ENCODE measurements around the gene NFASC. TPM values are rescaled to one million over a fixed set of nuclear protein-coding genes. Genes with fewer than 3 reads are reported as not detected.

Gene NFASC
- total RNA-seq, 5 donors from 2014 or later (not counting 1 experiment from before 2014, with no cell fraction given) = 0.13 to 0.35 (median 0.19) TPM; not detected in 2

DNA sequence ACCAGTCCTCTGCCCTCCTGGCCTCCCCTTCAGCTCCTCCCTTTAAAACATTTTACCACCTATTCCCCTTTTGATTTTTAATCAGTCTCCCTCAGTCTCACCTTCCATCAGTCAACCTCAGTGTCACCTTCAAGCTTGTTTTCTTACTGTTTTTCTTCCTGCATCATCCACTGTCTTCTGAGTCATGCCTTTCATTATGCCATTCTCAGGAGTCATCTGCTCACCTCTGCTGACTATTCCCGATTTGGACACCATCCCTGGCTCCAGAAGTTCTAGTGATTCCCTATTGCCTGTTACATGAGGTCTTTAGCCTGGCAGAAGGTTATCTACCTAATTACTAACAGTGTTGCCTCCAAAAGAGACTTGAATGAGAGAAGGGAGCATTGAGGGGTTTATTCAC lies 23.9 kb downstream of the NFASC start:
- POLR2A ChIA-PET = no interaction called here
- DNase-seq (no peak), ATAC-seq (replicated peaks in 1 of 4) (no peak)
- H3K9me3 ChIP-seq = no peaks in the 10 kb centered on the region
- Mint-ChIP-seq H3K4me3 (no peak overlapping the region), H3K27ac (no peak overlapping the region), H3K27me3 (peaks cover 47 to 49% of the 10 kb centered on the region in 2 donors), H3K36me3 (no peaks in the 10 kb centered on the region), H3K4me1 (no peaks in the 10 kb centered on the region), H3K9me3 (no peaks in the 10 kb centered on the region)
- no peak overlapping the region for H3K27ac ChIP-seq (ENCODE audit: low read length)
- CTCF ChIA-PET = no interaction called here
- no peaks in the 10 kb centered on the region for H3K36me3 ChIP-seq (ENCODE audit: control insufficient read depth in 2 of 2, extremely low read depth in 1 of 2, insufficient read depth in 1 of 2, low read length in 1 of 2)
- H3K27me3 ChIP-seq (replicated peaks in 1 of 2; ENCODE audit: control insufficient read depth in 2 of 2, extremely low read depth in 1 of 2, insufficient read depth in 2 of 2, low read length in 1 of 2) = peaks cover 1 to 29% of the 10 kb centered on the region in 2 experiments
- WGBS (ENCODE audit: insufficient coverage) = no CpG with 5 or more reads among the region's 1 CpG
- no peak overlapping the region for H3K4me3 ChIP-seq (ENCODE audit: control insufficient read depth in 1 of 2, extremely low read depth in 1 of 2, low read length in 1 of 2)
- no peaks in the 10 kb centered on the region for H3K4me1 ChIP-seq (ENCODE audit: control insufficient read depth in 1 of 2, extremely low read depth in 1 of 2, insufficient read depth in 2 of 2, low read length in 2 of 2)

DNA sequence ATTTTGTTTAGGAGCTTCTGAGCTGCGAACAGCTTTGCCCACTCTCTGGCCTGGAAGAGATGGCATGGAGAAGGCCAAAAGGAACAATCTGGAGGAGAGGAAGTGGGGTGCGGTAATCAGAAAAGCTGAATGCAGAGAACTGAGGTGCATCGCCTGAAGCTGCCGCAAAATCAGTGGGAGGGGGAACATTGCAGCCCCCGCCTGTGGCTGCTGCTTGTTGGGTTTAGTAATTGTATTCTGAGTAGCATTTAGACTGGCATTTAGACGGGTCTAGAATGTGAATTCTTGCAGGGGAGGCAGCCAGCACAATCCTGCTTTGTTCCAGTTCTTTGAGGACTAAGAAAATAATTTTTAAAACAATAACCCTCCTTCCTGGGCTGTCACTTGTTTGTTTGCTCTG lies 25.4 kb downstream of the NFASC start:
- DNase-seq (no peak), ATAC-seq (replicated peaks in 1 of 4) (no peak)
- Mint-ChIP-seq H3K27ac (no peak overlapping the region), H3K4me1 (no peaks in the 10 kb centered on the region), H3K27me3 (peaks cover 52 to 53% of the 10 kb centered on the region in 2 donors), H3K36me3 (no peaks in the 10 kb centered on the region), H3K4me3 (no peak overlapping the region), H3K9me3 (no peaks in the 10 kb centered on the region)
- H3K27me3 ChIP-seq (replicated peaks in 1 of 2; ENCODE audit: control insufficient read depth in 2 of 2, extremely low read depth in 1 of 2, insufficient read depth in 2 of 2, low read length in 1 of 2) = peaks cover 3 to 34% of the 10 kb centered on the region in 2 experiments
- H3K9me3 ChIP-seq = no peaks in the 10 kb centered on the region
- H3K27ac ChIP-seq (ENCODE audit: low read length) = no peak overlapping the region
- ChIA-PET CTCF (no interaction called here), POLR2A (no interaction called here)
- no peaks in the 10 kb centered on the region for H3K36me3 ChIP-seq (ENCODE audit: control insufficient read depth in 2 of 2, extremely low read depth in 1 of 2, insufficient read depth in 1 of 2, low read length in 1 of 2)
- H3K4me3 ChIP-seq (ENCODE audit: control insufficient read depth in 1 of 2, extremely low read depth in 1 of 2, low read length in 1 of 2) = no peak overlapping the region
- WGBS (ENCODE audit: insufficient coverage) = 85% methylated on average over 4 of the region's 6 CpGs
- no peaks in the 10 kb centered on the region for H3K4me1 ChIP-seq (ENCODE audit: control insufficient read depth in 1 of 2, extremely low read depth in 1 of 2, insufficient read depth in 2 of 2, low read length in 2 of 2)

DNA sequence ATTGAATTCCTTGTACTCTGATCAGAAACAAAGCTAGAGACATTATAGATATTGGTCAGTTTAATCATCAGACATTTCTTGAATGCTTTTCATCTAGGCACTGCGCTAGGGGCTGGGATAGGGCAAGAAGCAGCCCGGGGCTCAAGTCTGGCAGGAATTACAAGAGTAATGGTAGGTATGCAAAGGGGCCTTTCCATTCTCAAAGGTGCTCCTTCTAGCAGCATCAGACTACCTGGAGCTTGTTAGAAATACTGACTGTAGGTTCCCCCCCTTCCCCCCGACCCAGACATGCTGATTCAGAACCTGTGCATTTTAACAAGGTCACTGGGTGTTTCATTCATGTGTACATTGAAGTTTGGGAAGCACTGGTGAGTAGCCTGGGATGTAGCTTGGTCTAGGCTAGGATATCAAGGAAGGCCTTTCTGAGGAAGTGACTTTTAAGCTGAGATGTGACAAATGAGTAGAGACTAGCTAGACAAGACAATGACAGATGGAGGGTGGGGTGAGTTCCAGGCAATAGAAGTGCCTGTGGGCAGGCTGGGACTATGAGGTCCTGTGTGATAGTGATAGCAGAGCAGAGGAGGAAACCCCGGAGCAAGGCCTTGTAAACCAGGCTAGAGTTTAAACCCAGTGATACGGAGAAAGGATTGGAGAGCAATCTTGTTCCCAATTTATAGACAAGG lies 26.3 kb downstream of the NFASC start:
- Histone ChIP-seq H3K27ac (ENCODE audit: low read length) (no peak overlapping the region), H3K36me3 (ENCODE audit: control insufficient read depth in 2 of 2, extremely low read depth in 1 of 2, insufficient read depth in 1 of 2, low read length in 1 of 2) (no peaks in the 10 kb centered on the region), H3K4me1 (ENCODE audit: control insufficient read depth in 1 of 2, extremely low read depth in 1 of 2, insufficient read depth in 2 of 2, low read length in 2 of 2) (no peaks in the 10 kb centered on the region), H3K4me3 (ENCODE audit: control insufficient read depth in 1 of 2, extremely low read depth in 1 of 2, low read length in 1 of 2) (no peak overlapping the region), H3K27me3 (replicated peaks in 1 of 2; ENCODE audit: control insufficient read depth in 2 of 2, extremely low read depth in 1 of 2, insufficient read depth in 2 of 2, low read length in 1 of 2) (peaks cover 3 to 26% of the 10 kb centered on the region in 2 experiments), H3K9me3 (no peaks in the 10 kb centered on the region)
- no peak overlapping the region for H3K27ac Mint-ChIP-seq
- peaks cover 55 to 56% of the 10 kb centered on the region in 2 donors for H3K27me3 Mint-ChIP-seq
- no peak for DNase-seq
- POLR2A ChIA-PET = no interaction called here
- ATAC-seq (replicated peaks in 1 of 4) = no peak
- CTCF ChIA-PET = no interaction called here
- no peak overlapping the region for H3K4me3 Mint-ChIP-seq
- WGBS (ENCODE audit: insufficient coverage) = 90% methylated on average over 2 of the region's 5 CpGs
- H3K36me3 Mint-ChIP-seq = no peaks in the 10 kb centered on the region
- no peaks in the 10 kb centered on the region for H3K9me3 Mint-ChIP-seq
- H3K4me1 Mint-ChIP-seq = no peaks in the 10 kb centered on the region

DNA sequence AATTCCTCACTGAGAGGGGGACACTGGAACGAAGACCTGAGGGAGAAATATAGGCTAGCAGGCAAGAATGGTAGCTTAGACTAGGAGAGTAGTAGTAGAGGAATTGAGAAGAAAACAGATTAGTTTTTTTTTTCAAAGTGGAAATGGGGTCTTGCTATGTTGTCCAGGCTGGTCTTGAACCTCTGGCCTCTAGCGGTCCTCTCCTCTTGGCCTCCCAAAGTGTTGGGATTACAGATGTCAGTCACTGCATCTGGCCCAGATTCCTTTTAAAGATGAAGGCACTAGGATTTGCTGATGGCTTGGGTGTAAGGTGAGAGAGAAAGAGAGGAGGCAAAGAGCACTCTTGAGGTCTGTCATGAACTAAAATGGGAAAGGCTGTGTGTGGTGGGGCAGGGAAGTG lies 30.1 kb downstream of the NFASC start:
- Mint-ChIP-seq H3K36me3 (no peaks in the 10 kb centered on the region), H3K27me3 (peaks cover 46 to 57% of the 10 kb centered on the region in 2 donors), H3K9me3 (no peaks in the 10 kb centered on the region), H3K4me3 (no peak overlapping the region), H3K4me1 (no peaks in the 10 kb centered on the region), H3K27ac (no peak overlapping the region)
- 75% methylated on average over 2 of the region's 2 CpGs for WGBS (ENCODE audit: insufficient coverage)
- CTCF ChIA-PET = interaction anchor here in 1 of 2 donors (0.5 kb wide), 1 partner anchor 1230 kb away, joined by 3 read pairs; no protein-coding TSS in a partner anchor
- H3K36me3 ChIP-seq (ENCODE audit: control insufficient read depth in 2 of 2, extremely low read depth in 1 of 2, insufficient read depth in 1 of 2, low read length in 1 of 2) = no peaks in the 10 kb centered on the region
- DNase-seq (no peak), ATAC-seq (replicated peaks in 1 of 4) (no peak)
- H3K4me1 ChIP-seq (ENCODE audit: control insufficient read depth in 1 of 2, extremely low read depth in 1 of 2, insufficient read depth in 2 of 2, low read length in 2 of 2) = no peaks in the 10 kb centered on the region
- peaks cover 3 to 24% of the 10 kb centered on the region in 2 experiments for H3K27me3 ChIP-seq (replicated peaks in 1 of 2; ENCODE audit: control insufficient read depth in 2 of 2, extremely low read depth in 1 of 2, insufficient read depth in 2 of 2, low read length in 1 of 2)
- no peak overlapping the region for H3K4me3 ChIP-seq (ENCODE audit: control insufficient read depth in 1 of 2, extremely low read depth in 1 of 2, low read length in 1 of 2)
- POLR2A ChIA-PET = no interaction called here
- H3K27ac ChIP-seq (ENCODE audit: low read length) = no peak overlapping the region
- no peaks in the 10 kb centered on the region for H3K9me3 ChIP-seq

DNA sequence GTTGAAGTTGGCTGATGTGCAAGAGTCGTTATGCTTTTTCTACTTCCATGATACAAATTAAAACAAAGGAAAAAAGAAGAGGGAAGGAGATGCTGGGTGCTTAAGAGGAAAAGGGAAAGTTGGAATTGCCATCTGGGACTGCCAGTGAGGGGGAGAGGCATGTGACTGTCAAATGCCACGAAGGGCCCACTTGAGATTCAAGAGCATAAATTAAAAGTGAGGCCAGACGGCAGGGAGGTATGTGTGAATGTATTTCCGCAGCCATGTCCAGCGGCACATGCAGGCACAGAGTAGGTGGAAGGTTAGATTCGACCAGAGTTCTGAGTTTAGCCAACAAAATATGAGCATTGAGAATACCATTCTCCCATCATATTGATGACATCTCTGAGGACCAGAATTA lies 32.0 kb downstream of the NFASC start:
- ChIA-PET CTCF (no interaction called here), POLR2A (no interaction called here)
- H3K27me3 ChIP-seq (replicated peaks in 1 of 2; ENCODE audit: control insufficient read depth in 2 of 2, extremely low read depth in 1 of 2, insufficient read depth in 2 of 2, low read length in 1 of 2) = peaks cover 3 to 19% of the 10 kb centered on the region in 2 experiments
- ATAC-seq (replicated peaks in 1 of 4) (no peak), DNase-seq (no peak)
- no peaks in the 10 kb centered on the region for H3K9me3 ChIP-seq
- Mint-ChIP-seq H3K36me3 (no peaks in the 10 kb centered on the region), H3K27ac (no peak overlapping the region), H3K4me3 (no peak overlapping the region), H3K9me3 (no peaks in the 10 kb centered on the region), H3K27me3 (peaks cover 41 to 53% of the 10 kb centered on the region in 2 donors), H3K4me1 (no peaks in the 10 kb centered on the region)
- H3K4me3 ChIP-seq (ENCODE audit: control insufficient read depth in 1 of 2, extremely low read depth in 1 of 2, low read length in 1 of 2) = no peak overlapping the region
- no peak overlapping the region for H3K27ac ChIP-seq (ENCODE audit: low read length)
- WGBS (ENCODE audit: insufficient coverage) = 43% methylated on average over 2 of the region's 6 CpGs
- H3K4me1 ChIP-seq (ENCODE audit: control insufficient read depth in 1 of 2, extremely low read depth in 1 of 2, insufficient read depth in 2 of 2, low read length in 2 of 2) = no peaks in the 10 kb centered on the region
- H3K36me3 ChIP-seq (ENCODE audit: control insufficient read depth in 2 of 2, extremely low read depth in 1 of 2, insufficient read depth in 1 of 2, low read length in 1 of 2) = no peaks in the 10 kb centered on the region

DNA sequence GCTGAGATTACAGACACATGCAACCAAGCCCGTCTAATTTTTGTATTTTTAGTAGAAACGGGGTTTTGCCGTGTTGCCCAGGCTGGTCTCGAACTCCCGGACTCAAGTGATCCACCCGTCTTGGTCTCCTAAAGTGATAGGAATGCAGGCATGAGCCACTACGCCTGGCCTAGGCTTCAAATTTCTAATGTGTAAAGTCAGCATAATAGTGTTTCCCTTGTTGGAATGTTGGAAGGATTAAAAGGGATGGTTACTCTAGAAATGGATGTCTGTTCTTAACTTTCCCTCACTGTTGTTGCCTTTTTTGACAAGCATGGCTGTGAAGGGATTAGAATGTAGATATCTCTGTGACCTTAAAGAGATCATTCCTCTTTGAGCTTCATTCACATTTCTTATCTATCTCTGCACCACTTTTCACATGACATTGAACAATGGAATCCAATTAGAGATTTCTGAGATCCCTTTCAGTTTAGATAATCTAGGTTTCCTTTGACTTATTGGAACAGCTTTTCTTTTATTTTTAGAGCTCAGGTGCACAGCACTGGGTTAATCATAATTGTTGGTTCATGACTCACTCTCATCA lies 33.7 kb downstream of the NFASC start:
- no peaks in the 10 kb centered on the region for H3K4me1 ChIP-seq (ENCODE audit: control insufficient read depth in 1 of 2, extremely low read depth in 1 of 2, insufficient read depth in 2 of 2, low read length in 2 of 2)
- H3K27ac ChIP-seq (ENCODE audit: low read length) = no peak overlapping the region
- no peaks in the 10 kb centered on the region for H3K36me3 ChIP-seq (ENCODE audit: control insufficient read depth in 2 of 2, extremely low read depth in 1 of 2, insufficient read depth in 1 of 2, low read length in 1 of 2)
- Mint-ChIP-seq H3K27ac (no peak overlapping the region), H3K4me1 (no peaks in the 10 kb centered on the region), H3K36me3 (no peaks in the 10 kb centered on the region), H3K27me3 (peaks cover 34 to 48% of the 10 kb centered on the region in 2 donors), H3K4me3 (no peak overlapping the region), H3K9me3 (no peaks in the 10 kb centered on the region)
- no peak for ATAC-seq (replicated peaks in 1 of 4)
- ChIA-PET POLR2A (interaction anchor here in 1 of 2 donors (0.6 kb wide), 1 partner anchor 343 kb away, joined by 5 read pairs; no protein-coding TSS in a partner anchor), CTCF (no interaction called here)
- DNase-seq = no peak
- WGBS (ENCODE audit: insufficient coverage) = 88% methylated on average over 5 of the region's 7 CpGs
- no peak overlapping the region for H3K4me3 ChIP-seq (ENCODE audit: control insufficient read depth in 1 of 2, extremely low read depth in 1 of 2, low read length in 1 of 2)
- no peaks in the 10 kb centered on the region for H3K9me3 ChIP-seq
- peaks cover 3 to 7% of the 10 kb centered on the region in 2 experiments for H3K27me3 ChIP-seq (replicated peaks in 1 of 2; ENCODE audit: control insufficient read depth in 2 of 2, extremely low read depth in 1 of 2, insufficient read depth in 2 of 2, low read length in 1 of 2)
